Gastrocnemius medialis (tissue), 4 donors: ENCODE data around the gene KIF7.

ENCODE experiments used
- POLR2A ChIP-seq, 2 donors: fragments of 450-650 bp; IDR thresholded peaks; one replicate each; pipeline ENCODE4 v1.6.1; 2017; ENCODE audit warnings: antibody characterized with exemption in 2 of 2, mild to moderate bottlenecking in 2 of 2, moderate library complexity in 2 of 2
- TF ChIP-seq, protein P1 (sequence below), 5 experiments: fragments of 450-650 bp in 3 of 5; fragments of 200-600 bp in 2 of 5; sonication (generic) in 2 of 5; IDR thresholded peaks in 4 of 5; conservative IDR thresholded peaks in 1 of 5; 1 replicate in 4 of 5; 2 replicates in 1 of 5; pipeline ENCODE4 v1.5.1; 2016 to 2019; ENCODE audit warnings: antibody characterized with exemption in 5 of 5, mild to moderate bottlenecking in 3 of 5, moderate library complexity in 3 of 5

GRCh38 chr15:89656116-89656815 is 999 bp upstream of the KIF7 start:
- no peak for TF ChIP-seq POLR2A (IDR thresholded peaks at IDR 0.05)
- TF ChIP-seq, protein P1, sequence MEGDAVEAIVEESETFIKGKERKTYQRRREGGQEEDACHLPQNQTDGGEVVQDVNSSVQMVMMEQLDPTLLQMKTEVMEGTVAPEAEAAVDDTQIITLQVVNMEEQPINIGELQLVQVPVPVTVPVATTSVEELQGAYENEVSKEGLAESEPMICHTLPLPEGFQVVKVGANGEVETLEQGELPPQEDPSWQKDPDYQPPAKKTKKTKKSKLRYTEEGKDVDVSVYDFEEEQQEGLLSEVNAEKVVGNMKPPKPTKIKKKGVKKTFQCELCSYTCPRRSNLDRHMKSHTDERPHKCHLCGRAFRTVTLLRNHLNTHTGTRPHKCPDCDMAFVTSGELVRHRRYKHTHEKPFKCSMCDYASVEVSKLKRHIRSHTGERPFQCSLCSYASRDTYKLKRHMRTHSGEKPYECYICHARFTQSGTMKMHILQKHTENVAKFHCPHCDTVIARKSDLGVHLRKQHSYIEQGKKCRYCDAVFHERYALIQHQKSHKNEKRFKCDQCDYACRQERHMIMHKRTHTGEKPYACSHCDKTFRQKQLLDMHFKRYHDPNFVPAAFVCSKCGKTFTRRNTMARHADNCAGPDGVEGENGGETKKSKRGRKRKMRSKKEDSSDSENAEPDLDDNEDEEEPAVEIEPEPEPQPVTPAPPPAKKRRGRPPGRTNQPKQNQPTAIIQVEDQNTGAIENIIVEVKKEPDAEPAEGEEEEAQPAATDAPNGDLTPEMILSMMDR (IDR thresholded peaks at IDR 0.05 in 4 of 5, conservative IDR thresholded peaks at IDR 0.05 in 1 of 5): no peak
